Keratinocyte (primary cell): Measurements from ENCODE around the gene KHDC4. TPM values are rescaled to one million over a fixed set of nuclear protein-coding genes. Genes with fewer than 3 reads are reported as not detected.
"Not testable (repeated sequence)": the region's sequence is repeated elsewhere in the genome, so short reads cannot be mapped to it uniquely, and the experiment has no call there.

Experiments used
- DNase-seq: peaks from one replicate; pipeline ENCODE4 v3.0.0-alpha.2; 2011; ENCODE audit warnings: low read depth, missing footprints, low spot score
- FAIRE-seq: peaks from 2 replicates; lab custom pipeline; 2011; peaks lifted over from hg19 to GRCh38; lab: Jason Lieb, UNC
- H2AFZ ChIP-seq: 2 replicates; pipeline ENCODE4 v1.6.0; 2012; ENCODE audit warnings: low read length, control low read depth, inconsistent platforms; ENCODE audit not compliant: control insufficient read depth
- H3K27ac ChIP-seq: 2 replicates; pipeline ENCODE4 v1.5.1; 2011; ENCODE audit warnings: low read length; ENCODE audit not compliant: control insufficient read depth, insufficient read depth
- H3K27me3 ChIP-seq: 3 replicates; pipeline ENCODE4 v1.6.0; 2011; ENCODE audit warnings: low read length; ENCODE audit not compliant: control insufficient read depth, insufficient read depth; ENCODE audit errors: extremely low read depth
- H3K36me3 ChIP-seq, 2 experiments: 2 replicates in 1 of 2; 3 replicates in 1 of 2; pipeline ENCODE4 v1.5.1; 2011; ENCODE audit warnings: low read length in 2 of 2, mild to moderate bottlenecking in 1 of 2; ENCODE audit not compliant: control insufficient read depth in 2 of 2, insufficient read depth in 2 of 2; ENCODE audit errors: extremely low read depth in 1 of 2
- H3K4me1 ChIP-seq: 3 replicates; pipeline ENCODE4 v1.5.1; 2011; ENCODE audit warnings: low read length; ENCODE audit not compliant: control insufficient read depth, insufficient read depth; ENCODE audit errors: extremely low read depth
- H3K4me2 ChIP-seq: 3 replicates; pipeline ENCODE4 v1.6.0; 2011; ENCODE audit warnings: low read depth, low read length; ENCODE audit not compliant: control insufficient read depth, insufficient read depth; ENCODE audit errors: extremely low read depth
- H3K4me3 ChIP-seq, 3 experiments: fragments of 200-600 bp in 1 of 3; sonication (generic) in 1 of 3; 2 replicates in 2 of 3; 3 replicates in 1 of 3; pipeline ENCODE4 v1.5.1; 2011 to 2016; ENCODE audit warnings: low read length in 3 of 3, mild to moderate bottlenecking in 3 of 3, control low read depth in 2 of 3, inconsistent platforms in 1 of 3, low read depth in 1 of 3, mixed read lengths in 1 of 3, mixed run types in 1 of 3, moderate library complexity in 1 of 3; ENCODE audit not compliant: control insufficient read depth in 2 of 3, insufficient read depth in 2 of 3; ENCODE audit errors: extremely low read depth in 1 of 3
- H3K79me2 ChIP-seq: 2 replicates; pipeline ENCODE4 v1.6.0; 2012; ENCODE audit warnings: low read length; ENCODE audit not compliant: control insufficient read depth, insufficient read depth
- H3K9ac ChIP-seq: 3 replicates; pipeline ENCODE4 v1.6.0; 2011; ENCODE audit warnings: low read length; ENCODE audit not compliant: control insufficient read depth, insufficient read depth; ENCODE audit errors: extremely low read depth
- H3K9me1 ChIP-seq: 3 replicates; pipeline ENCODE4 v1.6.0; 2011; ENCODE audit warnings: low read length; ENCODE audit not compliant: control insufficient read depth, insufficient read depth; ENCODE audit errors: extremely low read depth
- H3K9me3 ChIP-seq: 2 replicates; pipeline ENCODE4 v1.5.1; 2012; ENCODE audit warnings: low read depth, low read length; ENCODE audit not compliant: control insufficient read depth
- H4K20me1 ChIP-seq: 3 replicates; pipeline ENCODE4 v1.6.0; 2011; ENCODE audit warnings: low read length; ENCODE audit not compliant: control insufficient read depth, insufficient read depth; ENCODE audit errors: extremely low read depth
- CTCF ChIP-seq, 3 experiments: IDR thresholded peaks in 1 of 3; conservative IDR thresholded peaks in 1 of 3; optimal IDR thresholded peaks in 1 of 3; 2 replicates in 2 of 3; 3 replicates in 1 of 3; pipeline versions ENCODE3 to v1.5.1; 2011; ENCODE audit warnings: low read length in 3 of 3, mild to moderate bottlenecking in 3 of 3, moderate library complexity in 2 of 3, control low read depth in 1 of 3, inconsistent platforms in 1 of 3; ENCODE audit not compliant: insufficient read depth in 2 of 3; ENCODE audit errors: extremely low read depth in 1 of 3
- EZH2 ChIP-seq: IDR thresholded peaks from one replicate; pipeline ENCODE4 v1.6.1; 2012; ENCODE audit warnings: inconsistent platforms, mild to moderate bottlenecking, low read length, moderate library complexity
- dilution Hi-C: fragments of 300-500 bp; cut with MboI; formaldehyde crosslinking; loops from one replicate; pipeline ENCODE4 v1.7.0; 2020; ENCODE audit warnings: low sequenced_read_pairs; ENCODE audit not compliant: extremely low pct_ligation_motif_present
- polyA plus RNA-seq, 5 experiments: library from polyadenylated mRNA; depleted of rRNA in 3 of 5; stranded (reverse) in 3 of 5; stranded (forward) in 1 of 5; unstranded in 1 of 5; fragments of >200 nt; gene quantifications; 1 replicate in 1 of 5; 2 replicates in 3 of 5; 3 replicates in 1 of 5; pipeline versions ENCODE4 v1.2.1 to v1.2.3, GENCODE V29; 2011 to 2012; ENCODE audit warnings: missing spikeins in 2 of 5, low read depth in 1 of 5, low replicate concordance in 1 of 5

Gene KHDC4
- polyA plus RNA-seq, 1 donor (not counting 4 experiments of a cell fraction or from before 2014, with no cell fraction given) = 51.3 TPM

- Histone ChIP-seq H3K9me3 (no peaks in the 10 kb centered on the region), H3K4me3 (no peak overlapping the region), H3K36me3 (peaks cover 12 to 16% of the 10 kb centered on the region in 2 experiments), H2AFZ (no peak overlapping the region), H3K9ac (no peak overlapping the region), H3K27ac (no peak overlapping the region), H3K4me2 (no peak overlapping the region), H3K4me1 (peaks cover 15% of the 10 kb centered on the region), H3K27me3 (no peaks in the 10 kb centered on the region), H3K79me2 (no peaks in the 10 kb centered on the region), H4K20me1 (no peaks in the 10 kb centered on the region), H3K9me1 (no peaks in the 10 kb centered on the region)
- DNase-seq (no peak), FAIRE-seq (no peak)
- TF ChIP-seq CTCF (optimal IDR thresholded peaks at IDR 0.05 in 1 of 3, IDR thresholded peaks at IDR 0.05 in 1 of 3, conservative IDR thresholded peaks at IDR 0.05 in 1 of 3; ENCODE audit: extremely low read depth in 1 of 3, insufficient read depth in 2 of 3, low read length in 3 of 3) (no peak), EZH2 (no peak)
- dilution Hi-C loops = no loop called here
Observed at GRCh38 chr1:155897746-155898145, 36.5 kb downstream of the KHDC4 start.

- H3K27ac ChIP-seq, FAIRE-seq, H3K79me2 ChIP-seq, H3K9me3 ChIP-seq, H2AFZ ChIP-seq, DNase-seq, H3K9ac ChIP-seq, H3K9me1 ChIP-seq, H3K4me3 ChIP-seq, H4K20me1 ChIP-seq, H3K4me2 ChIP-seq, H3K27me3 ChIP-seq, dilution Hi-C loops: not testable (repeated sequence)
- H3K4me1 ChIP-seq = peaks cover 21% of the 10 kb centered on the region
- peaks cover 10 to 16% of the 10 kb centered on the region in 2 experiments for H3K36me3 ChIP-seq
Observed at GRCh38 chr1:155896476-155896875, 37.7 kb downstream of the KHDC4 start.

DNA sequence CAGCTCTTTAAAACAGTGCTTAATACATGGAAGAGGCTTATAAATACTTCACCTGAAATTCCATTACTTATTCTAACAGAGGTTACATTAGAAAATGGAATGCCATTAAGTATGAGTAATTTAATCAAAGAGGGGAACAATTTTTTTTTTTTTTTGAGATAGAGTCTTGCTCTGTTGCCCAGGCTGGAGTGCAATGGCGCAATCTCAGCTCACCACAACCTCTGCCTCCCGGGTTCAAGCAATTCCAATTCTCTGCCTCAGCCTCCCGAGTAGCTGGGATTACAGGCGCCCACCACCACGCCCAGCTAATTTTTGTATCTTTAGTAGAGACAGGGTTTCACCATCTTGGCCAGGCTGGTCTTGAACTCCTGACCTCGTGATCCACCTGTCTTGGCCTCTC, 38.6 kb downstream of the KHDC4 start:
- H3K9me1 ChIP-seq, H3K27ac ChIP-seq, dilution Hi-C loops, H4K20me1 ChIP-seq, H3K4me3 ChIP-seq, DNase-seq, FAIRE-seq, H3K79me2 ChIP-seq, H3K9ac ChIP-seq, H2AFZ ChIP-seq, H3K4me2 ChIP-seq, H3K27me3 ChIP-seq, H3K9me3 ChIP-seq: not testable (repeated sequence)
- peaks cover 21% of the 10 kb centered on the region for H3K4me1 ChIP-seq
- H3K36me3 ChIP-seq = peaks cover 8 to 16% of the 10 kb centered on the region in 2 experiments
